SK-N-SH treated with all-trans-retinoic acid at 6 μM for 48 hours (cell line): ENCODE measurements around the gene INS.

Experiments used
- ARNTL ChIP-seq: fragments of 450-650 bp; formaldehyde crosslinking; IDR thresholded peaks from 2 replicates; pipeline ENCODE4 v1.5.0; 2020; ENCODE audit warnings: low read depth, mild to moderate bottlenecking, moderate library complexity, borderline replicate concordance
- CREB5 ChIP-seq: fragments of 250-450 bp; sonication (Bioruptor Pico); IDR thresholded peaks from 2 replicates; pipeline ENCODE4 v1.5.1; 2020; ENCODE audit warnings: low read depth, mild to moderate bottlenecking, moderate library complexity
- CSRNP3 ChIP-seq: fragments of 250-450 bp; sonication (Bioruptor Pico); IDR thresholded peaks from 2 replicates; pipeline ENCODE4 v1.5.1; 2021; ENCODE audit warnings: mild to moderate bottlenecking, moderate library complexity
- ESRRG ChIP-seq: fragments of 250-450 bp; sonication (Bioruptor Pico); IDR thresholded peaks from 2 replicates; pipeline ENCODE4 v1.6.1; 2021; ENCODE audit warnings: mild to moderate bottlenecking
- GLIS3 ChIP-seq: fragments of 250-450 bp; sonication (Bioruptor Pico); IDR thresholded peaks from 2 replicates; pipeline ENCODE4 v1.5.0; 2020; ENCODE audit warnings: mild to moderate bottlenecking, moderate library complexity
- ISL1 ChIP-seq: fragments of 250-450 bp; sonication (Bioruptor Pico); IDR thresholded peaks from 2 replicates; pipeline ENCODE4 v2.1.2; 2022; ENCODE audit warnings: mild to moderate bottlenecking, moderate library complexity
- OSR1 ChIP-seq: fragments of 250-450 bp; sonication (Bioruptor Pico); IDR thresholded peaks from 2 replicates; pipeline ENCODE4 v1.8.0; 2022; ENCODE audit warnings: moderate library complexity, mild to moderate bottlenecking, inconsistent platforms
- PATZ1 ChIP-seq: fragments of 250-450 bp; sonication (Bioruptor Pico); IDR thresholded peaks from 2 replicates; pipeline ENCODE4 v1.8.0; 2020; ENCODE audit warnings: mild to moderate bottlenecking, moderate library complexity, borderline replicate concordance
- POU6F1 ChIP-seq: fragments of 250-450 bp; sonication (Bioruptor Pico); IDR thresholded peaks from 2 replicates; pipeline ENCODE4 v1.8.0; 2021; ENCODE audit warnings: low read depth, mild to moderate bottlenecking, moderate library complexity, borderline replicate concordance
- PPARA ChIP-seq: fragments of 250-450 bp; sonication (Bioruptor Pico); IDR thresholded peaks from 2 replicates; pipeline ENCODE4 v1.5.0; 2020; ENCODE audit warnings: mild to moderate bottlenecking, borderline replicate concordance
- RARB ChIP-seq: fragments of 250-450 bp; sonication (Bioruptor Pico); IDR thresholded peaks from 2 replicates; pipeline ENCODE4 v1.8.0; 2021; ENCODE audit warnings: mild to moderate bottlenecking, moderate library complexity
- ZFP3 ChIP-seq: fragments of 250-450 bp; sonication (Bioruptor Pico); IDR thresholded peaks from 2 replicates; pipeline ENCODE4 v1.5.0; 2020; ENCODE audit warnings: mild to moderate bottlenecking, moderate library complexity
- ZFP30 ChIP-seq: fragments of 450-650 bp; formaldehyde crosslinking; IDR thresholded peaks from 2 replicates; pipeline ENCODE4 v1.5.0; 2022; ENCODE audit warnings: mild to moderate bottlenecking, moderate library complexity
- ZNF565 ChIP-seq: fragments of 450-650 bp; formaldehyde crosslinking; conservative IDR thresholded peaks from 2 replicates; pipeline ENCODE4 v1.5.0; 2020; ENCODE audit warnings: low read depth, mild to moderate bottlenecking, moderate library complexity

GRCh38 chr11:2135018-2135569 lies 25.9 kb downstream of the INS start:
- TF ChIP-seq CSRNP3 (CRISPR knock-in tag) (no peak), ARNTL (CRISPR knock-in tag) (no peak), ZFP3 (CRISPR knock-in tag) (no peak), ZNF565 (CRISPR knock-in tag) (no peak), GLIS3 (CRISPR knock-in tag) (no peak), ISL1 (CRISPR knock-in tag) (no peak), RARB (no peak), CREB5 (no peak), PPARA (CRISPR knock-in tag) (no peak), OSR1 (CRISPR knock-in tag) (no peak), ESRRG (CRISPR knock-in tag) (no peak), ZFP30 (CRISPR knock-in tag) (no peak), PATZ1 (CRISPR knock-in tag) (no peak), POU6F1 (CRISPR knock-in tag) (no peak)
